CD4-positive, alpha-beta T cell treated with Interleukin-15 for 1 hour (primary cell): ENCODE results near the gene EID1.
"Not testable (repeated sequence)": the region's sequence is repeated elsewhere in the genome, so short reads cannot be mapped to it uniquely, and the experiment has no call there.

ENCODE experiments used
- DNase-seq: peaks from one replicate; pipeline ENCODE4 v3.0.0-alpha.2; 2020

Gene EID1, protein sequence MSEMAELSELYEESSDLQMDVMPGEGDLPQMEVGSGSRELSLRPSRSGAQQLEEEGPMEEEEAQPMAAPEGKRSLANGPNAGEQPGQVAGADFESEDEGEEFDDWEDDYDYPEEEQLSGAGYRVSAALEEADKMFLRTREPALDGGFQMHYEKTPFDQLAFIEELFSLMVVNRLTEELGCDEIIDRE

DNA sequence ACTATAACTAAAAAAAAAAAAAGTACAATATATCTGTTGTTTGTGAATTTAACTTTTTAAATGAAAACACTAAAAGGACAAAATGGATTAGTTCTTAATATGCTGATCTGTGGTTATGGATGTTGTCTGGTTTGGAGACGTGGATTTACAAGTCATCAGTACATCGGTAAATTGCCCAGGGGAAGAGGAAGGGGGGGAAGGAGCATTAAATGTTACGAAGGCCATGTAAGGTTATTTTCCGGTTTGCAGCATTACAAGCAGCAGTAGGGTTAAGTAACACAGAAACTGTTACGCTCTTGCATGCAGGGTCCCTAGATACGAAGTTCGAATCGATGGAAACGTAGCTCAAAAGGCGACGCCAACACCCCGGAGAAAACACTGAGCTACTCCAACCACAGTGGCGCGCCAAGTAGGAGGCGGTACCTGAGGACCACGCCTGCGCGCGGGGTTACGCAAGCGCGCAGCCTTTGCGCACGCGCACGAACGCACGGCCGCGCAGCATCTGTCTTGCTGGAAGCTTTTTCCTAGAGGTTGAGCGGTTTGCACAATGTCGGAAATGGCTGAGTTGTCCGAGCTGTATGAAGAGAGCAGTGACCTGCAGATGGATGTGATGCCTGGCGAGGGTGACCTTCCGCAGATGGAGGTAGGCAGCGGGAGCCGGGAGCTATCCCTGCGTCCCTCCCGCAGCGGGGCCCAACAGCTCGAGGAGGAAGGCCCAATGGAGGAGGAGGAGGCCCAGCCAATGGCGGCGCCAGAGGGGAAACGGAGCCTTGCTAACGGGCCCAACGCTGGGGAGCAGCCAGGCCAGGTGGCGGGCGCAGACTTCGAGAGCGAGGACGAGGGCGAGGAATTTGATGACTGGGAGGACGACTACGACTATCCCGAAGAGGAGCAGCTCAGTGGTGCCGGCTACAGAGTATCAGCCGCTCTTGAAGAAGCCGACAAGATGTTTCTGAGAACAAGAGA lies at the start of gene EID1:
Gene EID1 (plus strand): TSS at position 505 of the 966 bp plus-strand sequence. CDS start 43 bp downstream, at position 548.
- peak; percentile 93 for DNase-seq

DNA sequence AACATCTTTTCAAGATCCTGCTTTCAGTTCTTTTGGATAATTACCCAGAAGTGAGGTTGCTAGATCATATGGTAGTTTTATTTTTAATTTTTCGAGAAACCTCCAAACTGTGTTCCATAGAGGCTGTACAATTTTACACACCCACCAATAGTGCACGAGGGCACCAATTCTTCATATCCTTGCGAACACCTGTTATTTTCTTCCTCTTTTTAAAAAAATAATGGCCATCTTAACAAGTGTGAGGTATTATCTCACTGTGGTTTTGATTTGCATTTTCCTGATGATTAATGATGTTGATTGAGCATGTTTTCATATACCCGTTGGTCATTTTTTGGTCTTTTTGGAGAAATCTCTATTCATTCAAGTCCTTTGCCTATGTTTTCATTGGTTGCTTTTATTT lies 49.5 kb upstream of the EID1 start:
- no peak for DNase-seq

DNA sequence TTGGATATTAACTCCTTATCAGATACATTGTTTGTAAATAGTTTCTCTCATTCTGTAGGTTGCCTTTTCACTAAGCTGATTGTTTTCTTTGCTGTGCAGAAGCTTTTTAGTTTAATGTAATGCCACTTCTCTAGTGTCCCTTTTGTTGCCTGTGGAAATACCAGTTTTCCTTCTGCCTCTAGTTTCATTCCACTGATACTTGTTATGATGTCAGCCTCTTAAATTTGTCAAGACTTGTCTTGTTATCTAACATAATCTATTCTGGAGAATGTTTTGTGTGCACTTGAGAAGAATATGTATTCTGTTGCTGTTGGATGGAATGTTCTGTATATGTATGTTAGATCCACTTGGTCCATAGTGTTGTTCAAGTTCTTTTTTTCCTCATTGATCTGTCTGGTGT lies 49.0 kb upstream of the EID1 start:
- DNase-seq: no peak

DNA sequence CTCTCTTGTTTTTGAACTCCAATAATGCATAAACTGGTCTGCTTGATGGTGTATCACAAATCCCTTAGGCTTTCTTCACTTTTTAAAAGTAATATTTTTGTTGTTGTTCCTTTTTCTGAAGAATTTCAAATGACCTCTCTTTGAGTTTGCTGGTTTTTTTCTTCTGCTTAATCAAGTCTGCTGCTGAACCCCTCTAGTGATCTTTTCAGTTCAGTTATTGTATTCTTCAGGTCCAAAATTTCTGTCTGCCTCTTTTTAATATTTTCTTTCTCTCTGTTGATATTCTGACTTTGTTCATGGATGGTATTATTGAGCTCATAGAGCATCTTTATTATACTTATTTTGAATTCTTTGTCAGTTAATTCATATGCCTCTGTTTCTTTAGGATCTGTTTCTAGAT lies 45.3 kb upstream of the EID1 start:
- no peak for DNase-seq

DNA sequence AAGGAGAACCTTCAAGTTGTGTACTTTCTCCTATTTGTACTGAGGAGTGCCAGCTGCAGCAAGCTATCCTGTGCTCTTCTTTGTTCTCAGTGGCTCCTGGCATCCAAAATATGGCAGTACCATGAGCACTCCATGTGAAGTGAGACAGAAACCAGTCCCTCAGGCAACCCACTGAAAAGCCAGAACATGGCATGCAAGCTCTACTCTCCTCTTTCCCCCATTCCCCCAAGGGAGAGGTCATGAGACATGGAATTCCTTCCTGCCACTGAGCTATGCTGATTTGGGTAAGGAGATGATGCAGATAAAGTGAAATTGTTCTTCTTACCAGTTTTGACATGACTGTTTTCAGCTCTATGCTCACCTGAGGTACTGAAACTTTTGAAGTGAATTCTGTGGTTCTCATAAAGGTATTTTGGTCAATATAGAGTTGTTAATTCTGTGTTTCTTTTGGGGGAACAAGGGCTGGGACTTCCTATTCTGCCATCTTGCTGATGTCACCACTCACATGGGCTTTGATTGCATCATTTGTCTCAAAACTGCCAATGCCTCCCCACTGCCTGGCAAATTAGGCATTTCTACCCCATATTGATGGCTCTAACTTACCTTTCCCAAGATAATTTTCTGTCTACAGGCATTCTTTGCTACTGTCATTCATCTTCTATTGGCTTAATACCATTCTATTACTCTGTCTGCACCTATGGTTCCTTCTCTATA lies 44.3 kb upstream of the EID1 start:
- DNase-seq: no peak

DNA sequence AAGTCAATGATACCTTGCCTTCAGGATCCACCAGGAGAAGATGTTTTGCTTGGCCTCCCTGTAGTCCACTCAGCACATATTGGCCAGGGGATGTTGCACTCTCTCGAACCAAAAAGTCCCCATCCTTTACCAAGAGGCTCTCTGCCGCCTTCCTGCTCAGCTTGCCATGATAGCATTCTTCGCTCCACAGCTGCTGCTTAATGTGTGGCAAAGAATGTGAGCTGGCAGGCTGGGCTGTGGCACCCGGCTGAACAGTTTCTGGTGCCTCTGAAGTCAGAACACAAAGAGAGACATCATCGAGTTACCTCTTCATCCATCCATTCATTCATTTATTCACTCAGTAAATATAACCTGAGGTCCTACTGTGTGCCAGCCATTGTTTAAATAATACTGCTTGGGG lies 43.2 kb upstream of the EID1 start:
- DNase-seq: no peak

DNA sequence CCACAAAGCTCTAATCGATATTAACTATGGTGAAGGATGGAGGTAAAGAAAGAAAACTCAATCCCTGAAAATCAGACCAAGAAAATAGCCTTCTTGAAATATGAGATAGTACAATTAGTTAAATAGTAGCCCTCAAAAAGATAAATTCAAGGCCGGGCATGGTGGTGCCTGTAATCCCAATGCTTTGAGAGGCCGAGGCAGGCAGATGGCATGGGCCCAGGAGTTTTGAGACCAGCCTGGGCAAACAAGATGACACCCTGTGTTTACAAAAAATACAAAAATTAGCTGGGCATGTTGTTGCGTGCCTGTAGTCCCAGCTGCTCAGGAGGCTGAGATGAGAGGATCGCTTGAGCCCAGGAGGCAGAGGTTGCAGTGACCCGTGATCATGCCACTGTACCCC lies 35.4 kb upstream of the EID1 start:
- DNase-seq: no peak

DNA sequence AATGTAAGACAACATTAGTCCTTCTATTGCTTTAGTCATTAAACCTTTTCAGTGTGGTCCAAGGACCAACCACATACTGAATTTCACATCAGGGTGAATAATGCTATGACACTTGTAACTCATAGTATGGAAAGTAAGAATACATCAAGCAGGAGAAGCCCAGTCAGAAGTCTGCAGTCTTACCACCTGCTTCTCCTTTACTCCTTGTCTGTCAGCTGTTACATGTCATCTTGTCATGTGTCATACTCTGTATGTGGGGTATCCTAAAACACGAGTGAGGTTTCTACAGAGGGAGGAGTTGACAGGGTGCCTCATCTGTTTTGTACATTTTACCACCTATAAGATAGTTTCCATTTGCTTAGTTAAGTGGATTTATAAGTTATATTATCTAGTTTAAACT lies 32.8 kb upstream of the EID1 start:
- no peak for DNase-seq

DNA sequence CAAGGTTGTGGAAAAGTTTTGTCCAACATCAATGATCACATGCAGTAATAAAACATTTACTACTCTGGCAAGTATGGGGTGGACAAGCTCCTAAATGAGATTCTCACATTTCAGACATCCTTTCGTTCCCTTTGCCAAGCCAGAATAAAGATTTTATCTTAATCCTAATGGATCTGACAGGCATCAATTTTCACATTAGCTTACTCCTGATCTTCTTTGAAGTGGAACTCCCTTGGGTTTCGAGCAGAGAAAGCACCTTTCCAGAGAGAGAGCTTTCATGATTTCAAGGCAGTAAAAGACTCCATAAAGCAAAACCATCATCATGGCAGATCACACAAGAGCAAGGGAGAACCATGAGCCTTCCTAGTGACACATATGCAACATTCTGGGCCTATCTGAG lies 27.3 kb upstream of the EID1 start:
- no peak for DNase-seq

DNA sequence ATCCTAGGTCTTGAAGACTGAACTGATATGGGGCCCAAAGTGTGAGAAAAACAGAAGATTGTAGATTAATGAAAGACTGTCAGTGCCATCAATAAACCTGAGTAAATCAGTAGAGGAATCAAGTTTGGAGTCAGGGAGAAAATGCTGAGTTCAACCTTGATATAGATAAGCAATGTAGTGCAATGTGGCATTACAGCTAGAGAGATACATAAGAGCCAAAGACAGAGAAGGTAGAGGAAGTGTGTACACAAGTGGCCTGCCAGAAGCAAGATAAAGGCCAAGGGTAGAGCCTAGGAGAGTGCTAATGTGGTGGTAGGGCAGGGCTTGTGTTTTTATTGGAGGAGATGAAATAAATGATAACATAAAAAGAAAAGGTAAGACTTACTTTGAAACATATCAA lies 26.0 kb upstream of the EID1 start:
- no peak for DNase-seq

DNA sequence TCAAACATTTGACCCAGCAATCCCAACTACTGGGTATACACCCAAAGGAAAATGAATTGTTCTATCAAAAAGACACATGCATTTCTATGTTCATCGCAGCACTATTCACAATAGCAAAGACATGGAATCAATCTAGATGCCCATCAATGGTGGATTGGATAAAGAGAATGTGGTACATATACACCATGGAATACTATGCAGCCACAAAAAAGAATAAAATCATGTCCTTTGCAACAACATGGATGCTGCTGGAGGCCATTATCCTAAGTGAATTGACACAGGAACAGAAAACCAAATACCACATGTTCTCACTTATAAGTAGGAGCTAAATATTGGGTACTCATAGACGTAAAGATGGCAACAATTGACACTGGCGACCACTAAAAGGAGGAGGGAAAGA lies 23.5 kb upstream of the EID1 start:
- DNase-seq: not testable (repeated sequence)

DNA sequence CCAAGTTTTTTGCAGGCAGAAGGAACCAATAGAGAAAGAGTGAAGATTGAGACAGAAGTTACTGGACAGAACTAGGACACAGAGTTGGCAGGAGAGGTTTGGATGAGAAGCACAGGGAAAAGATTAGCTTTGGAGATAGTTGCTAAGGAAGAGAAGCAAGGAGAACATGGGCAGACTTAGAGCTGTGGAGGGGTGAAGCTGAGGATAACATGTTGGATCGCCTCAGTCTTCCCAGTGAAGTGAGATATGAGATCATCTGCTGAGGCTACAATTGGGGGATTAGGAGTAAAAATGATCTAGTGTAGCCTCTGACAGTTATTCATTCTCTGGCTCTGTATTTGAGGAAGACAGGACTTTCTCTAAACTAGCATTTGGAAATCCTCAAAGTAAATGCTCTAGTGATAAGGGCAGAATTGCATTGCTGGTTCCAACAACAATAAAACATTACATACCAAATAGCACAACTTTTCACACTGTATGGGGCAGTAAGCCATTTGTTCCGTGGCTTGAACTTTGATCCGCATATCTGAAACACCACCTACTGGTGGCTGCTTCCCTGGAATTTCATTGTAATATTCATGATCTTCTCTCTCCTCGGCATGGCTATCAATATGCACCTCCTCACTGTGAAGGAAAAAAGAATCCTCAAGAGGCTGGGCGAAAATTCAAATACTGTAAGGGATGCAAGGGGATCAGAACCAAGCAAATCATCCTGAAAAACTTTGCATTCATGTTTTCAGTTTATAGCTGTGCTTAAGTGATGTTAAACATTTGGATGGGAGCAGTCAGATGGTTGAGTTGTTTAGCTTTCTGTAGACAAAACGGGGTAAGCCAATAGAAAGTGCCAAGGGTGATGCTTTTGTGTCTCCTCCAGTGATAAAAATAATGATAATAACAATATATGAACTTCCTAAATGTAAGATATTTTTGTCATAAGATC lies 22.2 kb upstream of the EID1 start:
- DNase-seq: no peak

DNA sequence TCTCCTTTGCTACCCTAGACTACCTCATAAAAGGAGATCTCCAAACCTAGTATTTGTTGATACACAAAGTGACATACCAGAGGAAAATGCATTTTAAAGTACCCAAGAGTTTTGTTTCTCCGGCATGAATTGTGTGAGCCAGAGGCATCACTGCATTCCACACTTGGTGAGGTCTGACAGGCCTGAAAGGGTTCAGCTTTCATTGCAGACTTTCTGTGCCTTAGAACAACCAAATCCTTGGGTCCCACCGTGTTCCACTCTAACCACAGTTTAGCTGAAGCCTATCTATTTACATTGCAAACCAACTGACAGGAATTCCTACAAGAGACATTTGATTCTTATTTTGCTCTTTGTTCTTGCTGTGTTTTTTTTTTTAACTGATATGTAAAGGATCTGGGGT lies 21.0 kb upstream of the EID1 start:
- no peak for DNase-seq

DNA sequence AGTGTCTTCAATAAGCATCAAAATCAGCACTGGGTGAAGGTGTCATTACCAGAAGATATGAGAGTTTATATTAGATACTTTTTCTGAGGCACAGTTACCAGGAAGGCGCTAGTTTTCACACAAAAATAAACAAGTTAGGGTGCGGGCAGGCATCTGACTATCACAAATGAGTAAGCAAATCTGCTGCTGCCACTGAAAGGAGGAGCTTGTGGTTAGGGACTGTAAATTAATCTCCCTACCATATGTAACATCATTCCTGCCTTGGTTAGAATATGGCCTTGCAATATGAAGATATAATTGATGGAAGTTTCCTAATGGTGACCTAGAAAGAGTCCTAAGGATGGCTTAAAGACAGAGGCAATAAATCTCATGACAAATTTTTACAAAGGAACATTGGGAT lies 19.5 kb upstream of the EID1 start:
- no peak for DNase-seq

DNA sequence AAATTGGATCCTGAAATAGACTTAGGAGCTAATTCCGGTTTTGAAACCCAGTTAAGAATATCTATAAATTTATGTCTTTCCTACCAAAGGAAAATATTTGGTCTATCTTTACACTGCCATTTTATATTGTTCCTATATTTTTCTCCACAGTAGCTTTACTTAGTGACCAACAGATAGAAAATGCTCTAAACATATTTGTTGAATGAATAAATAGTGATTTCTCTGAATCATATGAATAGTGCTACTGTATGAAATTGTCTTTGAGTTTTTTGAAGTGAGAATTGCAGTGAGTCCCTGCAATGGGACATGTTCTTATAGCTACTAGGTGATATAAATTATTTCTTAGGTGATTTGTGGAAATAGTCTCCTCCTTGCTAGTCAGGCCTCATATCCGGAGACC lies 18.5 kb upstream of the EID1 start:
- no peak for DNase-seq

DNA sequence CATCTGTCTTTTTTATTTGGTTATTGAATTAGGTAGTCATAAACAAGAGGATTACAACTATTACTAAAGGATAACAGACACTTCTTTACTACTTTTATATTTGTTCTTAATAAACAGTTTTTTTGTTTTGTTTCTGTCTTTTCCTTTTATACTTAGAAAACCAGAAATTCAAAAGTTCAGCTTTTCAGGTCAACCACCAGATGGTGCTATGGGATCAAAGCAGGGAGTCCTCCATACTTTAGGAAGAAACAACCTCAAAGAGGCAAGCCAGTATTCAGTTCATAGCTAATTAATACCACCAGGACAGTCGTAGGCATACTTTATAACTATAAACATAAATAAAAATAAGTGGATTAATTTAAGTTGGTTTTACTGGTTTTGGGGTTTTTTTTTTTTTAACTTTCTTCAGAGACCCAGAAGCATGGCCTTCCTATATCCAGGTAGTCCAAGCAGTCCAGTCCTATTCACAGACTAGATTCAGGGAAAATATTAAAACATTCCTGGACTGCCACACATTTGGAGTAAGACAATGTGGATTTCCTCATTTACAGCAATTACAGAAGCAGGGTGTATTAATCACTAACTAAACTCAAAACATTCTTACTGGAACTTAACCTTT lies 16.0 kb upstream of the EID1 start:
- DNase-seq: peak; percentile 26

DNA sequence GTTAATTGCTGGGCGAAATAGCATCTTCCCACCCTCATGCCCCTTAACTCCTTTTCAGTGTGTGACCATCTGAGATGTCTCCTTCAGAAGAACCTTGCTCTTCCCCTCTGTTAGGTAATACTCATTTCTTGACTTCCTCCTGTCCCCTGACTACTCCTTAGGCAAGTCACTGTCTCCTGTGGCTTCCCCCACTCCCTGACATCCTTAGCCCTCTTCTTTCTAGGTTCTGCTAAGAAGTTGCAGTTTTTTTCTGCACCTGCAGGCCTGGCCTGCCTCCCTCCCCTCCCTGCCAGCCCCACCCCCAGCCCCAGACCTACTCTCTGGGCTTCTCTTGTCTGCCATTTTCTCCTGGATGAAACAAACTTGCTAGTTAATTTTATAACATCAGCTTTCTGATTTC lies 15.2 kb upstream of the EID1 start:
- DNase-seq: no peak

DNA sequence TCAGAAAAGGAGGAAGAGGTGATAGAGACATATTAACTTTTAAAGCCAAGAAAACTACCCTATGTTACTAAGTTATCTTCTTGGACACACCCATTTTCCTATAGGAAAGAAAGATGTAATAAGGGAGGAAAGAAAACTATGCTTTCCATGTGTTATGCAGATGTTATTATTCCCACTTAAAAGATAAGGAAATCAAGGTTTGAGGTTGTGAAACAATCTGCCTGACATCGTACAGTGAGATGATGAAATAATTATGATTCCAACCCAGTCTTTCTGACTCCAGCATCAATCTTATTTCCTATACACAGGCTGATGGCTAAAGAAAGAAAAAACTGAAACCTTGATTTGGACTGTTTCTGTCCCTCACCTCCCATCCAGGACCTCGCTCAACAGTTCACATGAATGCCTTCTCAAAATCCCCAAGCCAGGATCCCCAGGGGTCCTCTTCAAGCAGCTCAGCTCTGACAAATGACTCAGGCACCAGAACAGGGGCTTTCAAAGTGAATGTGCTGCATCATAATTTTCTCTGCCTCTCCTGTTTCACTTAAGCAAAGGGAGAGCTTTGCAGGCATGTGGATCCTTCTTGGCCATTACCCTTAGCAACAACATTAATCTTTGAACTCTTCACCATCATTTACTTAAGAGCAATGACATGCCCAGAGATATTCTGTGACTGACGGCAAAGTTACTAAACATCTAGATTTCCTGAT lies 12.4 kb upstream of the EID1 start:
- no peak for DNase-seq

DNA sequence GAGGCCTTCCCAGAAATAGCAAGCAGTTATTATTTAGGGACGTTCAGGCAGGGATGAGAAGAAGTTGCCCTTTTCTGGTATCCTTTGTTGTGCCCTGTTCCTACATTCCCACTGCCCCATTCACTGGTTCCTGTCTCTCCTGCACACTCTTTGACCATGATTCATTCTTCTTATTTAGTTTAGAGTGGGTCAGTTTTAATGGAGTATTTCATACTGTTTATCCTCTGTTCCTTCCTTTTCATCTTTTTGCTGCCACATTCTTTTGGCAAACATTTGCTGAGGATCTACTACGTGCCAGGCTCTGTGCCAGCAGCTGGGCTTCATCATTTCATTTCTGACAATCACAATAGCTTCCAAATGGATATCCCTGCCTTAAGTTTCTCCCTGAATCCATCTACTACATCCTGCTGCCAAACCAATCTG lies 11.8 kb upstream of the EID1 start:
- no peak for DNase-seq

DNA sequence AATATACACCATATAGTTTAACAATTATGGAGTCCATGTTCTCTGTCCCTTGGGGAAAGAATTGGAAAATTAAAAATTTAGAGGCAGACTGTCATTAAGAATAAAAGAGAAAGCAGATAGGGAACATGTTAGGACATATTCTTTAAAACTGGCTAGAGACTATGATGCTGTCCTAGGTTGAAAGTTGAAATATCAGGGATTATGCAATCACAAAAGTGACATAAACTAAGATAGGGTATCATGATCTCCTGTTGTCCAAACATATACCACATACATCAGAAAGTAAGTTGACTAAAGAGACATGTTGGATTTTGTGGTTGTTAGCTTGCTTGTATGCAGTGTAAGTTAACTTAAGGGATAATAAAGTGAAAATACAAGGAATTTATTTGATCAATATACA lies 9.9 kb upstream of the EID1 start:
- DNase-seq: no peak

DNA sequence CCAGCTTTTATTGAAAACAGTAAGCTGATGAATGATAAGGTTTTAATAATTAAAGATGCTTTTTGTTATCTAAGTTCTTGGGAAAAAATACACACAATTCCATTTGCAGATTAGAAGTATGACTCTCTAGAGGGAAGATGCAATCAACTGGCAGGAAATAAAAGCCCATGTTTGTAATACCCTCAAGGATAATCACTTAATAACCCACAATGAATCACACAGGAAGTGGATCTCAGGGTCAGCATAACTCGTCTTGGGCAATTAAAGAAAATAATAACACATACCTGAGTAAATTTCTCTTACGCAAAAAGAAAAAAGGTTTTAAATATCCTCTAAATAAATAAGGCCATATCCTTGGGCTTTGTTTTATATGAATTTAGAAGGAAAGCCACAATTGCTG lies 9.4 kb upstream of the EID1 start:
- DNase-seq: no peak

DNA sequence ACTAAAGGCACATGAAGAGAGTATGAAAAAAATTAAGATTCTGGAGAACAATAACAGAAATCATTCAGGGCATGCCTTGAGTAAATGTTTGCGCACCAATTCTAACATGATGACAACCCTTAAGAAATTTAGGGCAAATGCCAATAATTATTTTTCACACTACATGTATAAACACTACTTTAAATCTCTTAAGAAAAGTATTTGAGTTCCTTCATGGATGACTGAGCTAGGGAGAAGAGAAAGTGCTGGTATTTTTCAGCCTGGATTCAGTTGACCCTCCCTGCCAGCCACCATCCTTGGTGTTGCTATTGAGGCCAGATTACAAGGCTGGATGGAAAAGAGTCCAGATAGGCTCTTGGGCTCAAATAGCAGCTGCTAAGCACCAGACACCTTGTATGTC lies 8.0 kb upstream of the EID1 start:
- DNase-seq: no peak
